HepG2 (cell line): ENCODE data around the gene C16orf54. TPM values are rescaled to one million over a fixed set of nuclear protein-coding genes. Genes with fewer than 3 reads are reported as not detected.
"Not testable (repeated sequence)": the region's sequence is repeated elsewhere in the genome, so short reads cannot be mapped to it uniquely, and the experiment has no call there.

Experiments
- ATAC-seq: fragments of 200-7000 bp; cut with Tn5 transposase; 3 replicates; pipeline ENCODE4 v1.9.1; 2020; ENCODE audit warnings: mild to moderate bottlenecking, moderate library complexity
- BruUV-seq: library from RNA; stranded (reverse); fragments of 400-500 nt; replicated peaks from 2 replicates; lab custom pipeline; 2021; lab: Mats Ljungman, UMichigan
- CTCF ChIA-PET: fragments of 300-600 bp; formaldehyde crosslinking; extraction: SDS; loops from one replicate; lab custom pipeline; 2021; ENCODE audit warnings: low total read pairs, inconsistent platforms, low intra/inter-chr PET ratio; lab: Yijun Ruan, JAX
- POLR2A ChIA-PET: fragments of 350-600 bp; sonication (Branson Sonifier 250); formaldehyde crosslinking; loops from one replicate; lab custom pipeline; 2020; ENCODE audit warnings: antibody characterized with exemption, inconsistent platforms; lab: Yijun Ruan, JAX
- DNase-seq: peaks from one replicate; pipeline ENCODE4 v3.0.0-alpha.2; 2015; ENCODE audit warnings: low spot score
- FAIRE-seq: peaks from 3 replicates; lab custom pipeline; 2011; peaks lifted over from hg19 to GRCh38; lab: Jason Lieb, UNC
- H2AFZ ChIP-seq: one replicate; pipeline ENCODE4 v1.6.1; 2011; ENCODE audit warnings: low read length, inconsistent platforms
- H3K27ac ChIP-seq: fragments of 300-600 bp; 3 replicates; pipeline ENCODE4 v1.8.0; 2011; ENCODE audit warnings: mixed run types, mild to moderate bottlenecking, mixed read lengths, low read length, inconsistent platforms; ENCODE audit not compliant: insufficient read depth; ENCODE audit errors: extremely low read length
- H3K27me3 ChIP-seq, 2 experiments: fragments of 200-600 bp in 1 of 2; 2 replicates in 1 of 2; 3 replicates in 1 of 2; pipeline versions ENCODE4 v1.6.0 to v1.8.0; 2011; ENCODE audit warnings: low read length in 2 of 2, mild to moderate bottlenecking in 2 of 2, moderate library complexity in 2 of 2, inconsistent platforms in 1 of 2; ENCODE audit not compliant: insufficient read depth in 2 of 2, control insufficient read depth in 1 of 2
- H3K36me3 ChIP-seq, 2 experiments: fragments of 200-600 bp in 1 of 2; replicated peaks in 1 of 2; 2 replicates in 1 of 2; 3 replicates in 1 of 2; pipeline versions ENCODE4 v1.5.1 to v1.8.0; 2011; ENCODE audit warnings: low read length in 2 of 2, inconsistent platforms in 1 of 2; ENCODE audit not compliant: insufficient read depth in 2 of 2, control insufficient read depth in 1 of 2
- H3K4me1 ChIP-seq: 2 replicates; pipeline ENCODE4 v1.5.1; 2012; ENCODE audit warnings: low read length, inconsistent platforms; ENCODE audit not compliant: insufficient read depth
- H3K4me2 ChIP-seq: 2 replicates; pipeline ENCODE4 v1.6.0; 2011; ENCODE audit warnings: low read depth, low read length, inconsistent platforms
- H3K4me3 ChIP-seq, 3 experiments: fragments of 200-600 bp in 1 of 3; sonication (generic), shearing (Covaris generic) in 1 of 3; replicated peaks in 1 of 3; 2 replicates each; pipeline ENCODE4 v1.5.1; 2011 to 2016; ENCODE audit warnings: low read length in 3 of 3, inconsistent platforms in 2 of 3, low read depth in 2 of 3, mild to moderate bottlenecking in 2 of 3, control low read depth in 1 of 3, mixed read lengths in 1 of 3; ENCODE audit not compliant: insufficient read depth in 1 of 3
- H3K79me2 ChIP-seq: one replicate; pipeline ENCODE4 v1.6.1; 2011; ENCODE audit warnings: low read length, inconsistent platforms; ENCODE audit not compliant: insufficient read depth
- H3K9ac ChIP-seq: 2 replicates; pipeline ENCODE4 v1.6.0; 2011; ENCODE audit warnings: mild to moderate bottlenecking, low read depth, low read length, inconsistent platforms; ENCODE audit not compliant: insufficient read depth
- H3K9me3 ChIP-seq: 2 replicates; pipeline ENCODE4 v1.5.1; 2012; ENCODE audit warnings: mild to moderate bottlenecking, low read length
- H4K20me1 ChIP-seq: 2 replicates; pipeline ENCODE4 v1.6.0; 2011; ENCODE audit warnings: inconsistent platforms, mild to moderate bottlenecking, low read length, moderate library complexity; ENCODE audit not compliant: insufficient read depth
- MTA1 ChIP-seq: sonication (generic); formaldehyde crosslinking; IDR thresholded peaks from 2 replicates; pipeline ENCODE4 v1.4.0; 2020; ENCODE audit warnings: missing genetic modification reagents, mild to moderate bottlenecking, borderline replicate concordance
- SNAI1 ChIP-seq: sonication (generic); formaldehyde crosslinking; IDR thresholded peaks from 2 replicates; pipeline ENCODE4 v1.5.0; 2020; ENCODE audit warnings: mild to moderate bottlenecking, missing genetic modification reagents, borderline replicate concordance
- ZBTB40 ChIP-seq, 2 experiments: fragments of 450-650 bp in 1 of 2; sonication (generic) in 1 of 2; formaldehyde crosslinking in 1 of 2; IDR thresholded peaks; 2 replicates each; pipeline versions ENCODE4 v1.6.1 to v1.8.0; 2016 to 2022; ENCODE audit warnings: antibody characterized with exemption in 1 of 2, mild to moderate bottlenecking in 1 of 2, missing genetic modification reagents in 1 of 2
- ZFX ChIP-seq: sonication (generic); formaldehyde crosslinking; IDR thresholded peaks from 2 replicates; pipeline ENCODE4 v1.4.0; 2020; ENCODE audit warnings: mild to moderate bottlenecking, low read depth, missing genetic modification reagents, moderate library complexity
- ZNF770 ChIP-seq: sonication (generic); formaldehyde crosslinking; IDR thresholded peaks from 2 replicates; pipeline ENCODE4 v1.5.0; 2020; ENCODE audit warnings: mild to moderate bottlenecking, missing genetic modification reagents
- WGBS: methylation state at CpG from one replicate; pipeline ENCODE4 v1.1.6; 2017; ENCODE audit warnings: low lambda C conversion rate; 5-methylcytosine and 5-hydroxymethylcytosine counted together
- in situ Hi-C: cut with HindIII; loops from 2 replicates; pipeline ENCODE4 v1.10.0; 2017; ENCODE audit warnings: low pct_unique_long_range_greater_than_20kb; ENCODE audit not compliant: extremely low pct_ligation_motif_present
- intact Hi-C: fragments of 100-400 bp; cut with micrococcal nuclease; formaldehyde crosslinking; loops from one replicate; pipeline ENCODE4 v1.10.0; 2022; ENCODE audit not compliant: unreplicated experiment
- polyA plus RNA-seq, 8 experiments: library from polyadenylated mRNA; depleted of rRNA in 3 of 8; stranded (reverse) in 7 of 8; unstranded in 1 of 8; fragments of >200 nt; fragmentation: Illumina TruSeq in 4 of 8; extraction: Trizol in 4 of 8; gene quantifications; 2 replicates each; pipeline versions ENCODE4 v1.2.1 to v1.2.3, GENCODE V29; 2011 to 2016; ENCODE audit warnings: low read depth in 4 of 8, missing spikeins in 1 of 8, mixed read lengths in 1 of 8; ENCODE audit not compliant: insufficient read depth in 1 of 8
- total RNA-seq, 5 experiments: library from RNA; depleted of rRNA; stranded (reverse); fragments of >200 nt; fragmentation: Illumina TruSeq; extraction: Trizol; gene quantifications; 2 replicates each; pipeline ENCODE4 v1.2.3, GENCODE V29; 2016; ENCODE audit warnings: low read depth in 1 of 5

The C16orf54 gene
- total and polyA plus RNA-seq, 2 of the 13 experiments (the other 11 are each of a cell fraction or from before 2014, with no cell fraction given), result not detected

- BruUV-seq, FAIRE-seq: not testable (repeated sequence)
Observed at GRCh38 chr16:29761280-29761651, 15.5 kb upstream of the C16orf54 start.

More at GRCh38 chr16:29761280-29761651, 15.5 kb upstream of the C16orf54 start:
- Histone ChIP-seq H3K4me2 (peak overlapping the region; percentile 64), H3K4me1 (peaks cover 96% of the 10 kb centered on the region), H3K27ac (peak overlapping the region; percentile 47), H3K4me3 (peak overlapping the region in 1 of 3 experiments; percentile 39; a peak in 1 of 6 replicates)
- H2AFZ ChIP-seq; H3K27me3 ChIP-seq; H3K9me3 ChIP-seq; POLR2A ChIA-PET; H3K36me3 ChIP-seq; H4K20me1 ChIP-seq; DNase-seq; H3K9ac ChIP-seq; in situ Hi-C loops; ATAC-seq; H3K79me2 ChIP-seq; intact Hi-C loops; CTCF ChIA-PET; TF ChIP-seq ZBTB40 (IDR thresholded peaks at IDR 0.05): not testable (repeated sequence)
- TF ChIP-seq MTA1 (0 out of 2 replicates have a peak, but pooled peaks have one; percentile 12), SNAI1 (CRISPR knock-in tag) (0 out of 2 replicates have a peak, but pooled peaks have one; percentile 39), ZBTB40 (CRISPR knock-in tag; IDR thresholded peaks at IDR 0.05) (0 out of 2 replicates have a peak, but pooled peaks have one; percentile 4), ZFX (CRISPR knock-in tag) (peak; percentile 21; the same call in 1 of the 2 replicates), ZNF770 (CRISPR knock-in tag) (peak; percentile 64)
- 4% methylated on average over 8 of the region's 8 CpGs for WGBS
